Measurements from ENCODE around the gene TUBB4B.

Gene TUBB4B

GRCh38 chr9:137255448-137256114 is 14.5 kb downstream of the TUBB4B start:
- H3K36me3 ChIP-seq (ENCODE audit: insufficient read depth, low read length): peaks cover 10% of the 10 kb centered on the region
- peak overlapping the region; percentile 89 for H3K9ac ChIP-seq (ENCODE audit: low read length)
- H3K9me3 ChIP-seq (ENCODE audit: low read length): no peaks in the 10 kb centered on the region
- H4K20me1 ChIP-seq (ENCODE audit: insufficient read depth, low read length): no peaks in the 10 kb centered on the region
- peaks cover 46% of the 10 kb centered on the region for H3K4me1 ChIP-seq (ENCODE audit: insufficient read depth, low read length, severe bottlenecking)
- no peaks in the 10 kb centered on the region for H3F3A ChIP-seq (ENCODE audit: insufficient read depth, low read length)
- no peak overlapping the region for H2AFZ ChIP-seq (ENCODE audit: low read length)
- peak overlapping the region; percentile 88 for H3K4me2 ChIP-seq (ENCODE audit: low read length)
- no peaks in the 10 kb centered on the region; the same call in 1 of the 2 replicates for H3K27me3 ChIP-seq (ENCODE audit: insufficient read depth, low read length)
- no peaks in the 10 kb centered on the region for H3K79me2 ChIP-seq (ENCODE audit: insufficient read depth, low read length)
- peak overlapping the region; percentile 90 for H3K4me3 ChIP-seq (ENCODE audit: low read depth, low read length, poor library complexity, severe bottlenecking)
- H3K27ac ChIP-seq (ENCODE audit: low read depth, low read length, poor library complexity, severe bottlenecking): no peak overlapping the region
- H3K9me2 ChIP-seq (ENCODE audit: low read depth, low read length): no peaks in the 10 kb centered on the region
- TF ChIP-seq CTCF (IDR thresholded peaks at IDR 0.05; ENCODE audit: low read length) (no peak), EZH2 (IDR thresholded peaks at IDR 0.05; ENCODE audit: borderline replicate concordance, low read length) (no peak)

DNA sequence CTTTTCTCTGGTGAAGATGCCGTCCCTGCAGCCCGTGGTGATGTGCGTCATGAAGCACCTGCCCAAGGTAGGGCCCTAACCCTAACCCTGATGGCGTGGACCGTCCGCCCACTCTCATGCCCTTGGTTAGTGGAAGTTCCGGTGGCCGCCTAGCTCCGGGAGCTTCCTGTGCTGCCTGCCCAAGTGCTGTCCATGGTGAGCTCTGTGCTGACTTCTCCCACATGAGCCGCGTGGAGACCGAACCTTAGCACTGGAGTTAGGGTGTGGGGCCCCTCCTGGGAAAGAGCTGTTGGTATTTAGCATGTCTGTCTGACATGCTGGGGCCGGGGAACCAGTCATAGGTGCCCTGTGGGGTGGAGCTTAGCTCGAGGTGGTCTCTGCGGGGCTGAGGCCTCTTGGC is 15.3 kb downstream of the TUBB4B start:
- Histone ChIP-seq H3K4me2 (ENCODE audit: low read length) (peak overlapping the region; percentile 88), H2AFZ (ENCODE audit: low read length) (no peak overlapping the region), H3K4me3 (ENCODE audit: low read depth, low read length, poor library complexity, severe bottlenecking) (peak overlapping the region; percentile 90), H3K79me2 (ENCODE audit: insufficient read depth, low read length) (no peaks in the 10 kb centered on the region), H3F3A (ENCODE audit: insufficient read depth, low read length) (no peaks in the 10 kb centered on the region), H3K4me1 (ENCODE audit: insufficient read depth, low read length, severe bottlenecking) (peaks cover 46% of the 10 kb centered on the region), H3K9me2 (ENCODE audit: low read depth, low read length) (no peaks in the 10 kb centered on the region), H4K20me1 (ENCODE audit: insufficient read depth, low read length) (no peaks in the 10 kb centered on the region), H3K9ac (ENCODE audit: low read length) (peak overlapping the region; percentile 89), H3K9me3 (ENCODE audit: low read length) (no peaks in the 10 kb centered on the region), H3K27me3 (ENCODE audit: insufficient read depth, low read length) (no peaks in the 10 kb centered on the region; the same call in 1 of the 2 replicates), H3K27ac (ENCODE audit: low read depth, low read length, poor library complexity, severe bottlenecking) (no peak overlapping the region), H3K36me3 (ENCODE audit: insufficient read depth, low read length) (peaks cover 10% of the 10 kb centered on the region)
- TF ChIP-seq EZH2 (IDR thresholded peaks at IDR 0.05; ENCODE audit: borderline replicate concordance, low read length) (no peak), CTCF (IDR thresholded peaks at IDR 0.05; ENCODE audit: low read length) (no peak)

DNA sequence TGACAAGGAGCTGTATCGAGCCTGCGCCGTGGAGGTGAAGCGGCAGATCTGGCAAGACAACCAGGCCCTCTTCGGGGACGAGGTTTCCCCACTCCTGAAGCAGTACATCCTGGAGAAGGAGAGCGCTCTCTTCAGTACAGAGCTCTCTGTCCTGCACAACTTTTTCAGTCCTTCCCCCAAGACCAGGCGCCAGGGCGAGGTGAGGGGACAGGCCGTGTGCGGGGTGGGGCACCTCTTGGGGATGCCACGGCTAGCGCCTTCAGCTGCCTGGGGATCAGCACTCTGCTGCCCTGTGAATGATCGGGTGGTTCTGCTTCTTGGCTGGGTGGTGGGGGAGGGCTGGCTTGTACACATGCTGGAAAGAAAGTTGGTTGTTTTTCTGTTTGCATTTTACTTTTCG is 15.8 kb downstream of the TUBB4B start:
- Histone ChIP-seq H4K20me1 (ENCODE audit: insufficient read depth, low read length) (no peaks in the 10 kb centered on the region), H3K27ac (ENCODE audit: low read depth, low read length, poor library complexity, severe bottlenecking) (no peak overlapping the region), H2AFZ (ENCODE audit: low read length) (no peak overlapping the region), H3K9me3 (ENCODE audit: low read length) (no peaks in the 10 kb centered on the region), H3F3A (ENCODE audit: insufficient read depth, low read length) (no peaks in the 10 kb centered on the region), H3K9ac (ENCODE audit: low read length) (peak overlapping the region; percentile 89; the same call in 1 of the 2 replicates), H3K4me3 (ENCODE audit: low read depth, low read length, poor library complexity, severe bottlenecking) (peak overlapping the region; percentile 90), H3K36me3 (ENCODE audit: insufficient read depth, low read length) (peaks cover 10% of the 10 kb centered on the region), H3K79me2 (ENCODE audit: insufficient read depth, low read length) (no peaks in the 10 kb centered on the region), H3K4me1 (ENCODE audit: insufficient read depth, low read length, severe bottlenecking) (peaks cover 45% of the 10 kb centered on the region), H3K27me3 (ENCODE audit: insufficient read depth, low read length) (no peaks in the 10 kb centered on the region), H3K4me2 (ENCODE audit: low read length) (peak overlapping the region; percentile 88), H3K9me2 (ENCODE audit: low read depth, low read length) (no peaks in the 10 kb centered on the region)
- no peak for TF ChIP-seq CTCF (IDR thresholded peaks at IDR 0.05; ENCODE audit: low read length)
- no peak for TF ChIP-seq EZH2 (IDR thresholded peaks at IDR 0.05; ENCODE audit: borderline replicate concordance, low read length)
